Duodenal mucosa (tissue), 2 donors: Measurements from ENCODE around the gene NFKB2.

Source experiments
- H3K27ac ChIP-seq: one replicate; pipeline ENCODE4 v1.7.0; 2013; ENCODE audit warnings: low read depth, low read length
- H3K27me3 ChIP-seq, 2 donors: one replicate each; pipeline ENCODE4 v1.7.0; 2013; ENCODE audit warnings: low read length in 2 of 2, control low read depth in 1 of 2; ENCODE audit not compliant: insufficient read depth in 2 of 2, control insufficient read depth in 1 of 2
- H3K36me3 ChIP-seq, 2 donors: one replicate each; pipeline ENCODE4 v1.7.0; 2013; ENCODE audit warnings: low read length in 2 of 2, control low read depth in 1 of 2; ENCODE audit not compliant: insufficient read depth in 2 of 2, control insufficient read depth in 1 of 2
- H3K4me1 ChIP-seq, 2 donors: one replicate each; pipeline ENCODE4 v1.7.0; 2013; ENCODE audit warnings: low read length in 2 of 2, control low read depth in 1 of 2; ENCODE audit not compliant: insufficient read depth in 2 of 2, control insufficient read depth in 1 of 2
- H3K4me3 ChIP-seq, 2 donors: one replicate each; pipeline ENCODE4 v1.7.0; 2013; ENCODE audit warnings: low read length in 2 of 2, low read depth in 1 of 2
- H3K9ac ChIP-seq, 2 donors: one replicate each; pipeline ENCODE4 v1.7.0; 2013; ENCODE audit warnings: low read length in 2 of 2, low read depth in 1 of 2
- H3K9me3 ChIP-seq, 2 donors: one replicate each; pipeline ENCODE4 v1.7.0; 2013; ENCODE audit warnings: low read length in 2 of 2, control low read depth in 1 of 2; ENCODE audit not compliant: control insufficient read depth in 1 of 2

NFKB2 gene

GRCh38 chr10:102375867-102376266 is 19.6 kb upstream of the NFKB2 start:
- Histone ChIP-seq H3K27ac (no peak overlapping the region), H3K27me3 (no peaks in the 10 kb centered on the region), H3K4me3 (no peak overlapping the region), H3K4me1 (no peaks in the 10 kb centered on the region), H3K9ac (no peak overlapping the region), H3K36me3 (peaks cover 56 to 90% of the 10 kb centered on the region in 2 donors), H3K9me3 (no peaks in the 10 kb centered on the region)

- H3K9ac ChIP-seq: no peak overlapping the region
- H3K4me3 ChIP-seq: no peak overlapping the region
- no peaks in the 10 kb centered on the region for H3K9me3 ChIP-seq
- no peaks in the 10 kb centered on the region for H3K4me1 ChIP-seq
- H3K27me3 ChIP-seq: no peaks in the 10 kb centered on the region
- H3K36me3 ChIP-seq: peaks cover 53 to 91% of the 10 kb centered on the region in 2 donors
- H3K27ac ChIP-seq: no peak overlapping the region
Measured at GRCh38 chr10:102376901-102377300, 18.6 kb upstream of the NFKB2 start.

DNA sequence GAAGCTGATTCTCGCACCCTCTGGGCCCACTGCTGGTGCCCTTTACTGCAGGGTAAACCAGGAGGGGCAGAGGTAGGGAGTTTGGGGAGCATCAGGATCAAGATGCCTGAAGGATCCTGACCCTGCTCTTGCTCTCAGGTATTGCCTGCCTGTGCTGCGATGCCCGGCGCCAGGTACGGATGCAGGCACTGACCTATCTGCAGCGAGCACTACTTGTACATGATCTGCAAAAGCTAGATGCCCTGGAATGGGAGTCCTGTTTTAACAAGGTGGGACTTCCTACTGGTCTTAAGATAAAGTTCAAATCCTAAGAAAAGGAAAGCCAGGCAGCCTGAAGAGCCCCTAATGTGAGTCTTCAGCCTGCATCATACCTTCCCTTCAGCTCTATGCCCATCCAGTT is 16.1 kb upstream of the NFKB2 start:
- Histone ChIP-seq H3K27ac (no peak overlapping the region), H3K27me3 (no peaks in the 10 kb centered on the region), H3K9me3 (no peaks in the 10 kb centered on the region), H3K36me3 (peaks cover 49 to 78% of the 10 kb centered on the region in 2 donors), H3K4me3 (no peak overlapping the region), H3K4me1 (no peaks in the 10 kb centered on the region), H3K9ac (no peak overlapping the region)

DNA sequence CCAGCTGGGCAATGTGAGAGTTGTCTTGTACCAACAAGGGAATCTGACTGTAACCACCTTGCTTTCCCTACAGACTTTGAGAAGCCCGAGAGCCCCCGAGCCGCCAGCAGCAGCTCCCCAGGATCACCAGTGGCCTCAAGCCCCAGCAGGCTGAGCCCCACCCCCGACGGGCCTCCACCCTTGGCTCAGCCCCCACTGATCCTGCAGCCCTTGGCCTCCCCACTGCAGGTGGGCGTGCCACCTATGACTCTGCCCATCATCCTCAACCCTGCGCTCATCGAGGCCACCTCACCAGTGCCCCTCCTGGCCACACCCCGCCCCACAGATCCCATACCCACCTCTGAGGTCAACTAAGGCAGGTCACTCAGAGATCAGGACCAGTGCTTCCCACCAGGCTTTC is 13.5 kb upstream of the NFKB2 start:
- Histone ChIP-seq H3K27me3 (no peaks in the 10 kb centered on the region), H3K4me3 (no peak overlapping the region), H3K4me1 (no peaks in the 10 kb centered on the region), H3K27ac (no peak overlapping the region), H3K9ac (no peak overlapping the region), H3K36me3 (peaks cover 32 to 53% of the 10 kb centered on the region in 2 donors), H3K9me3 (no peaks in the 10 kb centered on the region)

GRCh38 chr10:102382871-102383270 is 12.6 kb upstream of the NFKB2 start:
- Histone ChIP-seq H3K36me3 (peaks cover 31 to 48% of the 10 kb centered on the region in 2 donors), H3K4me1 (no peaks in the 10 kb centered on the region), H3K9me3 (no peaks in the 10 kb centered on the region), H3K27ac (no peak overlapping the region), H3K27me3 (no peaks in the 10 kb centered on the region), H3K4me3 (no peak overlapping the region), H3K9ac (no peak overlapping the region)

DNA sequence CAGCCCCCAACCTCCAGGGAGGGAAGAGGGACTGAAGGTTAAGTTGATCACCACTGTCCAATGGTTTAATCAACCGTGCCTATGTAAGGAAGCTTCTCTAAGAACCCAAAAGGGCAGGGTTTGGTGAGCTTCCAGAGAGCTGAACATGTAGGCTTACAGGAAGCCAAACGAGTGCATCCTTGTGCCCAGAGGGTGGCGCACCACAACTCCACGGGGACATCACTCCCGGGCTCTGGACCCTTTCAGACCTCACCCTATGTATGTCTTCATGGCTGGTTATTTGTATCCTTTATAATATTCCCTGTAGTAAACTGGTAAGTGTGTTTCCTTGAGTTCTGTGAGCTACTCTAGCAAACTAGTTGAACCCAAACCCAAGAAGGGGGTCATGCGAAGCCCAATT is 11.5 kb upstream of the NFKB2 start:
- H3K36me3 ChIP-seq: peaks cover 28 to 40% of the 10 kb centered on the region in 2 donors
- H3K9me3 ChIP-seq: no peaks in the 10 kb centered on the region
- H3K27me3 ChIP-seq: no peaks in the 10 kb centered on the region
- H3K27ac ChIP-seq: no peak overlapping the region
- H3K9ac ChIP-seq: no peak overlapping the region
- no peaks in the 10 kb centered on the region for H3K4me1 ChIP-seq
- no peak overlapping the region for H3K4me3 ChIP-seq

DNA sequence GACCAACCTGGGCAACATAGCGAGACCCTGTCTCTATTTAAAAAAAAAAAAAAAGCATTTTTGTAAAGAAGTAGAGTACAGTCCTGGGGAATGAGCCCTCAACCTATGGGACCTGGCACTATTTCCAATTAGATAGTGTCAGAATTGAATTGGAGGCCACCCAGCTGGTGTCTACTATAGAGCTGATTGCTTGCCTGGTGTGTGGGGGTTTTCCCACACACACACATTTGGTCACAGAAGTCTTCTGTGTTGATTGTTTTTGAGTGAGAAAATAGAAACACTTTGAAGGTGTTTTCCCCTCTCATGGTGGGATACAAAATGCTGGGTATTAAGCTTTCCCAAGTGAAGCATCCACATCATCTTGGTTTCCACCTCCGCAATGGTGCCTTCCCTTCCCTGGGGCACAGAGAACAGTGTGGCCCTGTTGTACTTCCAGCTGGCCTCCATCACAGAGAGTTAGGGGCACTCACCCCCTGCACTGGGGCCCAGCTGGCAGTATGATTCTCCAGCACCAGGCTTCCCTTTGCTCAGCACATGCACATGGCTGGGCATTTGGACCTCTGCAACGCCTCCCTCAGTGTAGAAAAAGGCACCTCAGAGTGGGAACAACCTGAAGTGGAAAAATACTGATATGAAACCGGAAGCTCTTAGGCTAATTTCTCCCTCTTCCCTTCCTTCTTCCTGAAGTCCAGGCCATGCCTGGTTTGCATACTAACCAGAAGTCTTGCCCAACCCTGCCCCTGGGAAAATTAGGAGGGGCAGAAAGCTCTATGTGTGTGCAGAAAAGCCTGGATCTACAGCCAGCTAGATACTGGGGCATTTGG is 10.7 kb upstream of the NFKB2 start:
- H3K9ac ChIP-seq: no peak overlapping the region
- no peak overlapping the region for H3K27ac ChIP-seq
- no peak overlapping the region for H3K4me3 ChIP-seq
- no peaks in the 10 kb centered on the region for H3K4me1 ChIP-seq
- no peaks in the 10 kb centered on the region for H3K9me3 ChIP-seq
- H3K27me3 ChIP-seq: no peaks in the 10 kb centered on the region
- H3K36me3 ChIP-seq: peaks cover 21 to 32% of the 10 kb centered on the region in 2 donors

- Histone ChIP-seq H3K9ac (no peak overlapping the region), H3K36me3 (no peaks in the 10 kb centered on the region), H3K4me3 (no peak overlapping the region), H3K4me1 (peaks cover 3 to 8% of the 10 kb centered on the region in 2 donors), H3K27me3 (no peaks in the 10 kb centered on the region), H3K9me3 (no peaks in the 10 kb centered on the region), H3K27ac (no peak overlapping the region)
Measured at GRCh38 chr10:102389894-102390293, 5.6 kb upstream of the NFKB2 start.

DNA sequence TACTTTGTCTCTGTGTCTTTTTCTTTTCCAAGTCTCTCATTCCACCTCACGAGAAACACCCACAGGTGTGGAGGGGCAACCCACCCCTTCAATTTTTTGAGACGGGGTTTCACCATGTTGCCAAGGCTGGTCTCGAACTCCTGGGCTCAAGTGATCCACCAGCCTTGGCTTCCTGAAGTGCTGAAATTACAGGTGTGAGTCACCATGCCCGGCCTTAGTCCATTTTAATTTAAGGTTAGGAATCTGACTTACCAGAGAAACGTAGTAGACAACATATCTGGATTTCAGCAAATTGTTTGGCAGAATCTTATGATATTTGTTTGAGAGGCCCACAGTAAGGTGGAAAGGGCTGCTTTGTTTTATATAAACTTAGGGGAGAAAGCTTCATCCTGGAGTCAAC is 3.2 kb upstream of the NFKB2 start:
- H3K9ac ChIP-seq: no peak overlapping the region
- no peaks in the 10 kb centered on the region for H3K27me3 ChIP-seq
- H3K27ac ChIP-seq: no peak overlapping the region
- peaks cover 15 to 23% of the 10 kb centered on the region in 2 donors for H3K4me1 ChIP-seq
- no peaks in the 10 kb centered on the region for H3K9me3 ChIP-seq
- no peak overlapping the region for H3K4me3 ChIP-seq
- peaks cover 0 to 5% of the 10 kb centered on the region in 2 donors for H3K36me3 ChIP-seq

GRCh38 chr10:102393411-102394078 is 2.0 kb upstream of the NFKB2 start:
- Histone ChIP-seq H3K36me3 (peaks cover 5 to 12% of the 10 kb centered on the region in 2 donors), H3K9ac (peak overlapping the region; percentile 87 to 98), H3K4me3 (peak overlapping the region; percentile 99), H3K27me3 (no peaks in the 10 kb centered on the region), H3K9me3 (no peaks in the 10 kb centered on the region), H3K4me1 (peaks cover 15 to 23% of the 10 kb centered on the region in 2 donors), H3K27ac (peak overlapping the region; percentile 97)
